Measurements from ENCODE around the gene ELAVL3. TPM values are rescaled to one million over a fixed set of nuclear protein-coding genes. Genes with fewer than 3 reads are reported as not detected.

The ELAVL3 gene
- total RNA-seq, 4 donors from 2014 or later: not detected

DNA sequence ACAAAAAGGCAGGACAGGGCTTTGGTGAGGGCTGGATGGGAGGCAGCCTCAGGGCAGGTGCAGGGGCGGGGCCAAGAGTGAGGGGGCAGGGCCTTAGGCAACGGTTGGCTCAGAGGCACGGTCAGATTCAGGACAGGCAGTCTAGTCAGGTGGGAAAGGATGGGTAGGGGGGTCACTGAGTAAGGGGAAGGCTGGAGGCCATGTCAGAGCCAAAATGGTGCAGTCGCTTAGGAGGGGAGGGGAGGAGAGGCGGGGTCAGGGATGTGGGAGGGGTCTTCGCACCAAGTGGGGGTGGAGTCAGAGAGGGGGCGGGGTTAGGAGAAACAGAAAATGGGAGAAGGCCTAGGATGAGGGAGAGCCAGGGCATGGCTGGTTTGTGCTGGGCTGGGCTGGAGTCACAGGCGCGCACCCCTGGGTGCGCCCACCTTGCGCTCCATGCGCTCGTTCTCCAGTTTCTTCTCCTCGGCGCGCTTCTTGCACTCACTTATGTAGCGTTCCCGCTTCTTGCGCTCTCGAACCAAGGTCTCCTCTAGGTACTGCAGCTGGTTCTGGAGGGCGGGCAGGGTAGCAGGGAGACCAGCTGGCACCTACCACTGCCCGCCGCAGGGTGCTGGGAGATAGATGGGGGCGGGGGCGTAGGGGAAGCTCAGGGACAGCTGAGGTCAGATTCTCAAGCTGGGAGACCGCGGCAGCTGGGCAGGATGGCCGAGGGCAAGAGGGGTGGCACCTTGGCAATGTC is 55.0 kb downstream of the ELAVL3 start:
- Histone ChIP-seq H3K4me1 (peaks cover 0 to 32% of the 10 kb centered on the region in 2 donors), H3K27me3 (no peaks in the 10 kb centered on the region), H3K4me3 (replicated peaks in 1 of 3) (no peak overlapping the region), H3K36me3 (no peaks in the 10 kb centered on the region), H3K27ac (no peak overlapping the region), H3K9me3 (no peaks in the 10 kb centered on the region)
- TF ChIP-seq, protein P1, sequence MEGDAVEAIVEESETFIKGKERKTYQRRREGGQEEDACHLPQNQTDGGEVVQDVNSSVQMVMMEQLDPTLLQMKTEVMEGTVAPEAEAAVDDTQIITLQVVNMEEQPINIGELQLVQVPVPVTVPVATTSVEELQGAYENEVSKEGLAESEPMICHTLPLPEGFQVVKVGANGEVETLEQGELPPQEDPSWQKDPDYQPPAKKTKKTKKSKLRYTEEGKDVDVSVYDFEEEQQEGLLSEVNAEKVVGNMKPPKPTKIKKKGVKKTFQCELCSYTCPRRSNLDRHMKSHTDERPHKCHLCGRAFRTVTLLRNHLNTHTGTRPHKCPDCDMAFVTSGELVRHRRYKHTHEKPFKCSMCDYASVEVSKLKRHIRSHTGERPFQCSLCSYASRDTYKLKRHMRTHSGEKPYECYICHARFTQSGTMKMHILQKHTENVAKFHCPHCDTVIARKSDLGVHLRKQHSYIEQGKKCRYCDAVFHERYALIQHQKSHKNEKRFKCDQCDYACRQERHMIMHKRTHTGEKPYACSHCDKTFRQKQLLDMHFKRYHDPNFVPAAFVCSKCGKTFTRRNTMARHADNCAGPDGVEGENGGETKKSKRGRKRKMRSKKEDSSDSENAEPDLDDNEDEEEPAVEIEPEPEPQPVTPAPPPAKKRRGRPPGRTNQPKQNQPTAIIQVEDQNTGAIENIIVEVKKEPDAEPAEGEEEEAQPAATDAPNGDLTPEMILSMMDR (IDR thresholded peaks at IDR 0.05): no peak
- TF ChIP-seq POLR2A (IDR thresholded peaks at IDR 0.05): no peak
- DNase-seq: no peak
- intact Hi-C loops (cut with DNase I): no loop called here
- 89 to 91% methylated on average over 24 to 28 of the region's 28 CpGs for WGBS, 2 donors

DNA sequence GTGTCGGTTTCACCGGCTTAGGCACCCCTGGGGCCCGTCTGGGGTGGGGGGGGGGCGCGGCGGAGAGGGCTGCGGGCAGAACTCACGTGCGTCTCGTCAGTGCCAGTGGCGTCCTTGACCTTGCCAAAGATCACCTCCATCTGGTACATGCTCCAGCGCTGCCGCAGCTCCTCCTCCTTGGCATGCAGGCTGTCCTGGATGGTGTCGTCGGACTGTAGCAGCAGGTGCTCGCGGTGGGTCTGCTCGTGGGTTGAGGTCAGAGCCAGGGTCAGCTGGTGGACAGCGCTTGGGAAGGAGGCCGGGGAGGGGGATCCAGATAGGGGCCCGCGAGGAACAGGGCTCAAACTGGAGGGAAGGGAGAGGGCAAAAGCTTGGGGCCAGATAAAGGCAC is 57.1 kb downstream of the ELAVL3 start:
- Histone ChIP-seq H3K36me3 (no peaks in the 10 kb centered on the region), H3K9me3 (no peaks in the 10 kb centered on the region), H3K27me3 (no peaks in the 10 kb centered on the region), H3K4me1 (peaks cover 6 to 47% of the 10 kb centered on the region in 2 donors), H3K4me3 (replicated peaks in 1 of 3) (no peak overlapping the region), H3K27ac (no peak overlapping the region)
- WGBS, 2 donors: 7 to 15% methylated on average over 11 to 18 of the region's 22 CpGs
- intact Hi-C loops (cut with DNase I): no loop called here
- DNase-seq: peak; percentile 78 to 83
- TF ChIP-seq POLR2A (IDR thresholded peaks at IDR 0.05): no peak
- TF ChIP-seq, protein P1 (IDR thresholded peaks at IDR 0.05): no peak

DNA sequence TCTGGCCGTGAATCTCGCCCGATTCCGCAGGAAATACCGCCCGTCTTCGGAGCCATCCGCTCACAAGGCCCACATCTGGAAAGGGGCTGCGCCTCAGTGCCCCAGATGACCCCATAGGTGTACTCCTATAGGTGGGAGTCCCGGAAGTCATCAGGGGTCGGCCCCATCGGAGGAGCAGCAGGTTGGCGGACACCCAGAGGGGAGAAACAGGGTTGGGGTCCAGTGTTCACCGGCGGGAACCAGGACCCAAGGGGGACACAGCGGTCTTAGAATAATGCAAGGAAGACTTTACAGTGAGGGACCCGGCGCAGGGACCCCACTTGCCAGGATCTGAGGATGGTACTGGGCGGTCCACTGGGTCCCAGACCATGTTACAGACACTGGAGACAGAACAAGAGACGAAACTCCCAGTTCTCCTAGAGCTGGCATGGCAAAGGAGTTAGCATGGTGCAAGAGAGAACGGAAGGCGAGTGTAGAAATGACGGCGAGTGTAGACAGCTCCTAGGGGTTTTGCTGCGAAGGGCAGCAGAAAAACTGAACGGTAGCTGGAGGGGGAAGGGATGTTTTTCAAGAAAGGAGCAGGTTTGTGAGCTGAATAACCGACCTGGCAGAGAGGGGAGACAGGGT is 57.6 kb downstream of the ELAVL3 start:
- Histone ChIP-seq H3K36me3 (no peaks in the 10 kb centered on the region), H3K27ac (no peak overlapping the region), H3K4me3 (replicated peaks in 1 of 3) (no peak overlapping the region), H3K4me1 (peaks cover 6 to 47% of the 10 kb centered on the region in 2 donors), H3K9me3 (no peaks in the 10 kb centered on the region), H3K27me3 (no peaks in the 10 kb centered on the region)
- TF ChIP-seq, protein P1 (IDR thresholded peaks at IDR 0.05): no peak
- no peak for TF ChIP-seq POLR2A (IDR thresholded peaks at IDR 0.05)
- no peak for DNase-seq
- 61 to 66% methylated on average over 23 to 27 of the region's 27 CpGs for WGBS, 2 donors
- intact Hi-C loops (cut with DNase I): no loop called here

DNA sequence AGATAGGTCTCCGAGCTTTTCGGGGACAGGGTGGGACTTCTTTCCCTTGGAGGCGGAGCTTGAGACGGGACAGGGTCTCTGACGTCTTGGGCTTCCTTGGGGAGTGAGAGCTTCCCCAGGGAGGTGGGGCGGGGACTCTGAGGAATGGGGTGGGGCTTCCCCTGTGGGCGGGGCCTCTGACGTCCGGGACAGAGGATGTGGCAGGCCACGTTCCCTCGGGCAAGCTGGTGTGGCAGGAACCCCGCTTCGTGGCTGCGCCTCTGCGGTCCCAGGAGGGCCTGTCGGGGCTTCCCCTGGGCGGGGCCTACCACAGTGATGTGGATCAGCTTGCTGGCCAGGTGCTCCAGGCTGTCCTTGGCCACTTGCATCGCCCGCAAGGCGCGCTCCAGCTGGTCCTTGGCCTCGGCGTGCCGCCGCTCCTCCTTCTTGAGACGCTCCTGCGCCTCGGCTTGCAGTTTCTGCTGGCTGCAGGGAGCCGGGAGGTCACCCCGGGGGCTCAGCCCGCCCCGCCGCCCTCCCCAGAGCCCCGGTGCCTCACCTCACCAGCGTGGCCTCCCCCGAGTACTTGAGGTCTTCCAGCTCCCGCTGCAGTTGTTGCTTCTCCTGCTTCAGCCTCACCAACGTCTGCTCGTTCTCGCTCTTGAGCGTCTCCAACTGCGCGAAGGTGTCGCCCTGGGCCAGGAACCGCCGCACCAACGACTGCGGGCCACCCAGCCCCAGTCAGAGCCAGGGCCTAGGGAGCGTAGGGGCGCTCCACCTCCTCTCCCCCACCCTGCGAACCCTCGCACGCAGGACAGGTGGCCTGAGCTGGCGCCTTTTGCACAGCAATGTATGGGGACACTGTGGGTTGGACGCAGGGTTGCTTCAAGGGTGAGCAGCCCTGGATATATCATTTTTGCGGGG is 58.4 kb downstream of the ELAVL3 start:
- H3K4me3 ChIP-seq (replicated peaks in 1 of 3): no peak overlapping the region
- intact Hi-C loops (cut with DNase I): no loop called here
- peaks cover 6 to 52% of the 10 kb centered on the region in 2 donors for H3K4me1 ChIP-seq
- no peaks in the 10 kb centered on the region for H3K9me3 ChIP-seq
- DNase-seq: peak; percentile 89 to 91
- H3K27me3 ChIP-seq: no peaks in the 10 kb centered on the region
- peak overlapping the region; percentile 5 to 54 (median 39) for H3K27ac ChIP-seq
- H3K36me3 ChIP-seq: no peaks in the 10 kb centered on the region
- WGBS, 2 donors: 21 to 28% methylated on average over 14 to 45 of the region's 56 CpGs
- TF ChIP-seq, protein P1 (IDR thresholded peaks at IDR 0.05): no peak
- TF ChIP-seq POLR2A (IDR thresholded peaks at IDR 0.05): no peak

Measured in thyroid gland (tissue), 4 donors.